AG09319 (cell line): ENCODE data around the gene INSR.

ENCODE experiments used
- DNase-seq: peaks from one replicate; pipeline ENCODE4 v3.0.0-alpha.2; 2010; ENCODE audit warnings: low read depth; ENCODE audit errors: extremely low read depth
- TF ChIP-seq, protein P1 (sequence below): IDR thresholded peaks from 2 replicates; pipeline ENCODE4 v1.5.1; 2011; ENCODE audit warnings: low read depth, mild to moderate bottlenecking, inconsistent platforms, low read length, moderate library complexity

INSR gene

GRCh38 chr19:7292950-7293761, 1.1 kb downstream of the INSR start:
- TF ChIP-seq, protein P1, sequence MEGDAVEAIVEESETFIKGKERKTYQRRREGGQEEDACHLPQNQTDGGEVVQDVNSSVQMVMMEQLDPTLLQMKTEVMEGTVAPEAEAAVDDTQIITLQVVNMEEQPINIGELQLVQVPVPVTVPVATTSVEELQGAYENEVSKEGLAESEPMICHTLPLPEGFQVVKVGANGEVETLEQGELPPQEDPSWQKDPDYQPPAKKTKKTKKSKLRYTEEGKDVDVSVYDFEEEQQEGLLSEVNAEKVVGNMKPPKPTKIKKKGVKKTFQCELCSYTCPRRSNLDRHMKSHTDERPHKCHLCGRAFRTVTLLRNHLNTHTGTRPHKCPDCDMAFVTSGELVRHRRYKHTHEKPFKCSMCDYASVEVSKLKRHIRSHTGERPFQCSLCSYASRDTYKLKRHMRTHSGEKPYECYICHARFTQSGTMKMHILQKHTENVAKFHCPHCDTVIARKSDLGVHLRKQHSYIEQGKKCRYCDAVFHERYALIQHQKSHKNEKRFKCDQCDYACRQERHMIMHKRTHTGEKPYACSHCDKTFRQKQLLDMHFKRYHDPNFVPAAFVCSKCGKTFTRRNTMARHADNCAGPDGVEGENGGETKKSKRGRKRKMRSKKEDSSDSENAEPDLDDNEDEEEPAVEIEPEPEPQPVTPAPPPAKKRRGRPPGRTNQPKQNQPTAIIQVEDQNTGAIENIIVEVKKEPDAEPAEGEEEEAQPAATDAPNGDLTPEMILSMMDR, result no peak
- no peak for DNase-seq

GRCh38 chr19:7292352-7292949, 1.8 kb downstream of the INSR start:
- no peak for DNase-seq
- TF ChIP-seq, protein P1, result no peak

- DNase-seq, result no peak
Observed at GRCh38 chr19:7288977-7289376, 5.2 kb downstream of the INSR start.

GRCh38 chr19:7288131-7288530, 6.1 kb downstream of the INSR start:
- TF ChIP-seq, protein P1, result no peak
- no peak for DNase-seq

More at GRCh38 chr19:7288977-7289376, 5.2 kb downstream of the INSR start:
- TF ChIP-seq, protein P1, result no peak

- DNase-seq, result no peak
Observed at GRCh38 chr19:7287722-7288121, 6.5 kb downstream of the INSR start.

GRCh38 chr19:7280940-7281666, 13.1 kb downstream of the INSR start:
- no peak for DNase-seq
- TF ChIP-seq, protein P1, result no peak

More at GRCh38 chr19:7287722-7288121, 6.5 kb downstream of the INSR start:
- TF ChIP-seq, protein P1, result no peak
